ENCODE measurements around the gene GABRG3.

The GABRG3 gene

GRCh38 chr15:27064080-27064479 is 93.1 kb downstream of the GABRG3 start:
- DNase-seq (ENCODE audit: low read depth): no peak

GRCh38 chr15:27065151-27065550 is 94.2 kb downstream of the GABRG3 start:
- DNase-seq (ENCODE audit: low read depth): no peak

- DNase-seq (ENCODE audit: low read depth): no peak
Measured at GRCh38 chr15:27065785-27066184, 94.8 kb downstream of the GABRG3 start.

DNA sequence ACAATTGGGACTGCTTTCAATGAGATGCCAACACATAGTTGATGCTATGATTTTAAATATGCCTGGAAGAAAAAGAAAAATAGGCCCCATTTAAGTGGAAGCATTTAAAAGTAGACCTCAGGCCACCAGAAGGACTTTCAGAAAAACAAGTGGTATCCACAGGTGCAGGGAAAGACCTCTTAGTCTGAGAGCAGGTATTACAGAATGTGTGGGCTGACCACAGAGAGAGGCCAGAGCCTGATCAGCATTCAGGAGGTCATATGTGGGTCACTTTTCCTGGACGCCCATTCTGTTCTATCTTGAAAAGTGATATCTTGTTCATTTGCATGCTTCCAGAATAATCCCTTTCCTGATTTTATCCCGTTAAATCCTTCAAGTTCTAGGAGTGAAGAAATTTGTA is 95.5 kb downstream of the GABRG3 start:
- no peak for DNase-seq (ENCODE audit: low read depth)

GRCh38 chr15:27067175-27067574 is 96.2 kb downstream of the GABRG3 start:
- no peak for DNase-seq (ENCODE audit: low read depth)

DNA sequence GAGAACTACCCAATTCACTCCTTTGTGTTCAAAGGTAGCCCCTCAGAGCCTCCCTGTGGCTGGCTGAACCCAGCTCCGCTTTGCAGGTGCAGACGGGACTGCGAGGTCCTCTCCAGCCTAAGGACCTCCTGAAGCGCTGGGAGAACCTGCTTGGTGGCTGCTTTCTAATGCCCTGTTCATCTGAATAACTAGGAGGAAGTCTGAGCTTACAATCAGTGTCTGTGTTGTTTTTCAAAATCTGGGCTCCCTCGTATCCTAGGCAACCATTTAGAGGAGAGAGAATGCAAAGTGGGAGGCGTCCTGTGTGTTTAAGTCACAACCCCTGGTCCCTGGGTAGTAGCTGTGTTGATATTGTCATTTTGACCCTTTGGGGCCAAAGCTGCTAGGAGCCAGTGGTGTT is 99.9 kb downstream of the GABRG3 start:
- no peak for DNase-seq (ENCODE audit: low read depth)

GRCh38 chr15:27074179-27074578 is 103.2 kb downstream of the GABRG3 start:
- no peak for DNase-seq (ENCODE audit: low read depth)

GRCh38 chr15:27077790-27078189 is 106.8 kb downstream of the GABRG3 start:
- no peak for DNase-seq (ENCODE audit: low read depth)

- DNase-seq (ENCODE audit: low read depth): no peak
Measured at GRCh38 chr15:27081676-27082418, 110.9 kb downstream of the GABRG3 start.

- DNase-seq (ENCODE audit: low read depth): no peak
Measured at GRCh38 chr15:27082526-27082925, 111.5 kb downstream of the GABRG3 start.

GRCh38 chr15:27084844-27085243 is 113.9 kb downstream of the GABRG3 start:
- DNase-seq (ENCODE audit: low read depth): no peak

- DNase-seq (ENCODE audit: low read depth): no peak
Measured at GRCh38 chr15:27086149-27086548, 115.2 kb downstream of the GABRG3 start.

DNA sequence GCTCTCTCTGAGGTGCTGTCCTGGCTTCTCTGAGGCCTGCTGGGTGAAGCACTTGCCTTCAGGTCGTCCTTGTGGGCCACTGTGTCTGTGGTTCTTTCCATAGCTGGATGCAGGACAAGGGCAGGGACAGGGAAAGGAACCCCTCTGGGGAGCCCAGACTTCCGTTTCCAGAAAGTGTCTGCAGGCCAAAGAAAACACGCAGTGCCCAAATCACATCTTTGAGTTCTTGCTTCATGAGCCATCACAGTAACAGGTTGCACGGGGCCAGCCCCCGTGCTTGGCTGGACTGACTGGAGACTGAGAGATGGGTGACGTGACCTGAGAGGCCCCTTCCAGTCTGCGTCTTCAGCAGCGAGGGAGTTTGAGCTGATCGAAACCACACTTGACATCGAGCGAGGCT is 115.8 kb downstream of the GABRG3 start:
- DNase-seq (ENCODE audit: low read depth): no peak

GRCh38 chr15:27087651-27088583 is 116.9 kb downstream of the GABRG3 start:
- no peak for DNase-seq (ENCODE audit: low read depth)

GRCh38 chr15:27088584-27089232 is 117.7 kb downstream of the GABRG3 start:
- no peak for DNase-seq (ENCODE audit: low read depth)

- DNase-seq (ENCODE audit: low read depth): no peak
Measured at GRCh38 chr15:27089233-27089586, 118.2 kb downstream of the GABRG3 start.

DNA sequence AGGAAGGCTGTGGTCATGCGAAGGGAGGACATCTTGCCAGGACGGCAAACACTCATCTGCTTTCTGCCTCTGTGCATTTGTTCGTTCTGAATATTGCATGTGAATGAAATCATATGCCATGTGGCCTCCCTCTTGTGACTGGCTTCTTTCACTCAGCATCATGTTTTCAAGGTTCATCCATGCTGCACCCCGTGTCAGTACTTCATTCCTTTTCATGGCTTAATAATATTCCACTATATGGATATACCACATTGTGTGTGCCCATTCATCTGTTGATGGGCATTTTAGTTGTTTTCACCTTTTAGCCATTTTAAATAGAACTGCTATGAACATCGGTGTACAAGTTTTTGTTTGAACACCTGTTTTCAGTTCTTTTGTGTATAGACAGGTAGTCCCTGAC is 118.7 kb downstream of the GABRG3 start:
- no peak for DNase-seq (ENCODE audit: low read depth)

- no peak for DNase-seq (ENCODE audit: low read depth)
Measured at GRCh38 chr15:27091270-27091940, 120.4 kb downstream of the GABRG3 start.

GRCh38 chr15:27092390-27092789 is 121.4 kb downstream of the GABRG3 start:
- no peak for DNase-seq (ENCODE audit: low read depth)

DNA sequence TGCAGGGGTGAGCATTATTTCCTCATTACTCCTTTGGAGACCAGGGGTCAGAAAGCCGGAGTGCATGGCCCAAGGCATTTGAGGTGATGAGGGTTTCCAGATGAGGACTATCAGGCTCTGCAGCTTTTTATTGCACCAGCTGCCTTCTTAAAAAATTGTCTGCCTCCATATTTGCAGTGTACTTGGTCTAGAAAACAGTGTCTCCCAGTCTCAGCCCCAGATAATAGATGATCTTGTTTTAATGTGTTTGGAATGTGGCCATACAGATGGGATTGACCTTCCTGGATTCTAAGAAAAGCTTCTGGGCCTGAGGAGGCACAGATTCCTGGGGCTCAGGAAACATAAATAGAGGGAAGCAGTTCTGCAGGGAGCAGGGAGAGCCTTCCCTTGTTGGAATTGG is 123.3 kb downstream of the GABRG3 start:
- no peak for DNase-seq (ENCODE audit: low read depth)

DNA sequence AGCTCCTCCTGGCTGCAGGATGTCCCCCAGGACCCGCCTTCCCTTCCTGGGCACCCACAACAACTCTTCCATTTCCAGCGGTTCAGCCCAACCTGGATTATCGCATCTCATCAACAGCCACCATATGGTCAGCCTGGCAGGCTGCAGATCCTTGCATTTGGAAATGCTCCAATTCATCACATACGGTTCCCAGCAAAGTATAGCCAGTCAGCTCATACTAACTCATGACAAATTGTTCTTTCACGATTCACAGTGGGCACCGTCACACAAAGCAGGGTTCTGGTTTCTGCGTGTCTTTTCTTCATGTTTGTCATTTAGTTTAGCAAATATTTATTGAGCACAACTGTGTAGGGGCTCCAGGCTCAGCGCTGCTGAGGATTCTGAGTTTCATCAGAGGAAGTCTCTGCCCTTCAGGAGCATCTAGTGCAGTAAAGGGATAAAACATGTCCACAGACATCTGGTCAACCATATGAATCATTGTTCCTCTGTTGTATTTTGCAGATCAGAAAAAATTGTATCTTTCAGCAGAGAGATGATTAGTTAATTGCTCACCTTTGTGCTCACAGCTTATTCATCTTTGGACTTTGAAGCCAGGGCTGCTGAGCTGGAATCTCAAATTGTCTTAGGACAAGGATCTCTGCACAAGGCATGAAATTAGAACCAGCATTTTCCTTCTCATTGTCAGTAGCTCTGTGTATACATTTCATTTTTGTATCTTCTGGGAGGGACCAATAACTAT is 125.1 kb downstream of the GABRG3 start:
- DNase-seq (ENCODE audit: low read depth): no peak

- no peak for DNase-seq (ENCODE audit: low read depth)
Measured at GRCh38 chr15:27097506-27097905, 126.5 kb downstream of the GABRG3 start.

Data from stromal cell of bone marrow (primary cell).